Measurements from ENCODE around the gene TENT4A. TPM values are rescaled to one million over a fixed set of nuclear protein-coding genes. Genes with fewer than 3 reads are reported as not detected.

TENT4A gene
- total and polyA plus RNA-seq, 4 donors, result 14.1 to 29.8 (median 22.8) TPM

DNA sequence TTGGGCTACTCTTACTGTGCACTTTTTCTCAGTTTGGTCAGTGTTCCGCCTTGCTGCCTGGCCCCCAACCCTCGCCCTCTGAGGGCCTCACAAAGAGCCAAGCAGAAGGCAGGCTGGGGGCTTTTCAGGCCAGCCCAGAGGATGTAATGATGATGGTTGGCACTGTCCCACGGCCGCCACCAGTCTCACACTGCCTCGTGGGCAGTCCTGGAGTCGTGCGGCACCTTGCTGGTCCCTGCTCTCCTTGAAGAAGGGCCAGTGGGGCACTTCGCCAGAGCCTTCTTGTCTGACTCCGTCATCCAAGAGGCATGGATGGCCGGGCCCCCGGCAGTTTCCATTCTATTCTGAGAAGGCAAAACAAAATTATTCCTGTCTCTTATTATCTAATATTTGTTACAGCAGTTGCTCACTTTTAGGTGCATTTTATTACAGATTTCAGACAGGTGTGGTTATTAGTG lies 21.0 kb downstream of the TENT4A start:
- Histone ChIP-seq H3K4me3 (ENCODE audit: low read depth, low read length) (no peak overlapping the region), H3K27ac (ENCODE audit: low read depth, low read length) (no peak overlapping the region), H3K4me1 (ENCODE audit: control insufficient read depth, insufficient read depth, low read length) (peaks cover 40% of the 10 kb centered on the region), H3K27me3 (ENCODE audit: control insufficient read depth, insufficient read depth, low read length) (no peaks in the 10 kb centered on the region), H3K36me3 (ENCODE audit: control insufficient read depth, insufficient read depth, low read length) (peaks cover 21% of the 10 kb centered on the region), H3K9me3 (ENCODE audit: control insufficient read depth, insufficient read depth, low read length) (no peaks in the 10 kb centered on the region)
- DNase-seq (ENCODE audit: low read depth in 4 of 6, low spot score in 6 of 6), result peak in 1 of 6 donors; percentile 32
- WGBS (ENCODE audit: insufficient coverage), result 48% methylated on average over 10 of the region's 11 CpGs

DNA sequence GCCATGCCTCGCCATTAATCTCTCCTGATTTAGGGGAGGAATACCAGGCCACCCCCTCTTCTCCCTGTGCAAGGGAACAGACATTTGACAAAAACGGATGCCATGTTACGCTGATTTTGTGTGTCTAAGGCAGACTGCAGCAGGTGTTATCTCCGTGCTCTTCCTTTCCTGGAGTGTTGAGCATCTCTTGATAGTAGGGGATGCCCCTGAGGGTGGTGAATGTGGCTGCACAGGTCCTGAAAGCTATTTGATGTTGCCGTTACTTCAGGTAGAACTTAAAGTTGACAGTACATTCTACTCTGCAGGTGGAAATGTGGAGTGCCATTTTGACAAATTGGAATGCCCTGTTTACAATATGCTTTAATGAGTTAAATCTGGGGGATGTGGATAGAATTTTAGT lies 21.5 kb downstream of the TENT4A start:
- Histone ChIP-seq H3K9me3 (ENCODE audit: control insufficient read depth, insufficient read depth, low read length) (no peaks in the 10 kb centered on the region), H3K4me1 (ENCODE audit: control insufficient read depth, insufficient read depth, low read length) (peaks cover 35% of the 10 kb centered on the region), H3K27me3 (ENCODE audit: control insufficient read depth, insufficient read depth, low read length) (no peaks in the 10 kb centered on the region), H3K36me3 (ENCODE audit: control insufficient read depth, insufficient read depth, low read length) (peaks cover 23% of the 10 kb centered on the region), H3K27ac (ENCODE audit: low read depth, low read length) (no peak overlapping the region), H3K4me3 (ENCODE audit: low read depth, low read length) (no peak overlapping the region)
- DNase-seq (ENCODE audit: low read depth in 4 of 6, low spot score in 6 of 6), result no peak
- 91% methylated on average over 5 of the region's 5 CpGs for WGBS (ENCODE audit: insufficient coverage)

DNA sequence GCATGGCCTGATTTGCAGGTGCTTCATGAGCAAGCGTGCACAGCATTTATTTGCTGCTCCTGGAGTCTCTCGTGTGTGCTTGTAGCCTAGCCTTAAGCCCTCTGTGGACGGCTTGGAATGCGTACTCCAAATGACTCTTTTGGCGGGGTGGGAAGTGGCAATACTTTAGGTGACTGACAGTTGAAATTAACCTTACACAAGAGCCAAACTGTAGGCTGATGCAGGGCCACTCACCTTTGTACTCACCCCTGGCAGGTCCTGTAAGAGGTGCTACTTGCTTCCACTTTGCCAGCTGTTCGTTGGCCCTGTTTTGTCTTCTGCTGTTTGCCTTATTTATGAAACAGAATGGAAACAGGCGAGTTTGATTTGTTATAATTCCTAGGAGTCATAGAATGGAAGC lies 22.9 kb downstream of the TENT4A start:
- DNase-seq (ENCODE audit: low read depth in 4 of 6, low spot score in 6 of 6), result no peak
- H3K36me3 ChIP-seq (ENCODE audit: control insufficient read depth, insufficient read depth, low read length), result peaks cover 30% of the 10 kb centered on the region
- WGBS (ENCODE audit: insufficient coverage), result 73% methylated on average over 6 of the region's 7 CpGs
- H3K27me3 ChIP-seq (ENCODE audit: control insufficient read depth, insufficient read depth, low read length), result no peaks in the 10 kb centered on the region
- no peak overlapping the region for H3K4me3 ChIP-seq (ENCODE audit: low read depth, low read length)
- no peaks in the 10 kb centered on the region for H3K9me3 ChIP-seq (ENCODE audit: control insufficient read depth, insufficient read depth, low read length)
- H3K27ac ChIP-seq (ENCODE audit: low read depth, low read length), result no peak overlapping the region
- peaks cover 27% of the 10 kb centered on the region for H3K4me1 ChIP-seq (ENCODE audit: control insufficient read depth, insufficient read depth, low read length)

DNA sequence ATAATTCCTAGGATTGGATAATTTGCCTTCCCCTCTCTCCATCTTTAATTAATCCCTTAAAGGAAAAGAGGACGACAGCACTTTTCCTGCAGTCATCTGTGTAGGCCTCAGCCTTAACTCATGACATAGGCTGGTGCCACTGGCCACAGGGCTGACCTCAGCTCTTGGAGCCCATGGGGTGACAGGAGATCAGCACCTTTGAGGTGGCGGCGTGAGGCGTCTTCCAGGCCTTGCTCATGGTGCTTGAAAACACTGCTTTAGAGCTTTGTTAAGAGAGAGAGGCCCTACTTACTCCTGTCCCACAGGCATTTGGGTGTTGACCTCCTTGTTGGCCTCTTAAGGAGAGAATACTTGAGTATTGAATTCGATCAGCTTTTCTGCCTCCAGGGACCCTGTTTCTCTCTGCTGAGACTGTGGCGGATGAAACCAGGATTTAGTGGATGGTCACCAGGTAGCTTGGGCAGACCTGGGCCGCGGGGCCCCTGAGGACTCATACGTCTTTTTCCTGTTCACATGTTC lies 23.4 kb downstream of the TENT4A start:
- H3K4me1 ChIP-seq (ENCODE audit: control insufficient read depth, insufficient read depth, low read length), result peaks cover 25% of the 10 kb centered on the region
- no peak overlapping the region for H3K27ac ChIP-seq (ENCODE audit: low read depth, low read length)
- no peak overlapping the region for H3K4me3 ChIP-seq (ENCODE audit: low read depth, low read length)
- H3K27me3 ChIP-seq (ENCODE audit: control insufficient read depth, insufficient read depth, low read length), result no peaks in the 10 kb centered on the region
- no peaks in the 10 kb centered on the region for H3K9me3 ChIP-seq (ENCODE audit: control insufficient read depth, insufficient read depth, low read length)
- DNase-seq (ENCODE audit: low read depth in 4 of 6, low spot score in 6 of 6), result no peak
- H3K36me3 ChIP-seq (ENCODE audit: control insufficient read depth, insufficient read depth, low read length), result peaks cover 35% of the 10 kb centered on the region
- 97% methylated on average over 9 of the region's 9 CpGs for WGBS (ENCODE audit: insufficient coverage)

DNA sequence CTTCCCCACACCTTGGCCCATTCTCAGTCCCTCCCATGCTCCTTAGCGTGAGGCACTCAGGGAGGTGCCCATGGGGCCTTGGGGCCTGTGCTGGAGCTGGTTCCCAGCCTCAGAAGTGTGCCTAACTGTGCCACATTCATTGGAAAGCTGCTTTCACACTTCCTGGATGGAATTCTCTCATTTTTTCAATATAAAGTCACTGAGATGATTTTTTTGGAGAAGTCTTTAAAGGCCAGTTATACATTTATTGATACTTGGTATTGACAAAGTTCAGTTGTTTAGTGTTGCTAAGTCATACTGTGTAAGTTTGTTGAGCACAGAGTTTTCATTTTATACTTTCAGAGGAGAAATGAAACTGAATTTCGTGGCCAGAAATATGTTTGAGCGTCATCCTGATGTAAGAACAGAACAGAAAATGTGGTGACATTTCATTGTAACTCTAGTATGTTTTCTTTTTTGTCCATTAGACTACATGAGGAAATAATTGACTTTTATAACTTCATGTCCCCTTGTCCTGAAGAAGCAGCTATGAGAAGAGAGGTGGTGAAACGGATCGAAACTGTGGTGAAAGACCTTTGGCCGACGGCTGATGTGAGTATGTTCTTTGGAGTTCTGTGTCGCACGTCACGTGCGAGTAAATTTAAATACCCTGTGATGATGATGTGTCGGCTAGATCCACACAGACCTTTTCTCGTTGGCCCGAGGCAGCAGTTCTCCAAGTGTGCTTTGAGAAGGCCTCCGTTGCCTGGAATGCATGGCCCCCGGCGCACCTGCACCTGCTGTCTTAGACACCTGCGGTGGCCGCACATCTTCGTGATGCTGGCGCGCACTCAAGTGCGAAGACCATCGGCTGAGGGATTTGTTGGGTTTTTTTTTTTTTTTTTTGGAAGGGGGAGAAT lies 24.1 kb downstream of the TENT4A start:
- Histone ChIP-seq H3K4me1 (ENCODE audit: control insufficient read depth, insufficient read depth, low read length) (peaks cover 18% of the 10 kb centered on the region), H3K36me3 (ENCODE audit: control insufficient read depth, insufficient read depth, low read length) (peaks cover 37% of the 10 kb centered on the region), H3K27ac (ENCODE audit: low read depth, low read length) (no peak overlapping the region), H3K27me3 (ENCODE audit: control insufficient read depth, insufficient read depth, low read length) (no peaks in the 10 kb centered on the region), H3K4me3 (ENCODE audit: low read depth, low read length) (no peak overlapping the region), H3K9me3 (ENCODE audit: control insufficient read depth, insufficient read depth, low read length) (no peaks in the 10 kb centered on the region)
- no peak for DNase-seq (ENCODE audit: low read depth in 4 of 6, low spot score in 6 of 6)
- 83% methylated on average over 12 of the region's 24 CpGs for WGBS (ENCODE audit: insufficient coverage)

DNA sequence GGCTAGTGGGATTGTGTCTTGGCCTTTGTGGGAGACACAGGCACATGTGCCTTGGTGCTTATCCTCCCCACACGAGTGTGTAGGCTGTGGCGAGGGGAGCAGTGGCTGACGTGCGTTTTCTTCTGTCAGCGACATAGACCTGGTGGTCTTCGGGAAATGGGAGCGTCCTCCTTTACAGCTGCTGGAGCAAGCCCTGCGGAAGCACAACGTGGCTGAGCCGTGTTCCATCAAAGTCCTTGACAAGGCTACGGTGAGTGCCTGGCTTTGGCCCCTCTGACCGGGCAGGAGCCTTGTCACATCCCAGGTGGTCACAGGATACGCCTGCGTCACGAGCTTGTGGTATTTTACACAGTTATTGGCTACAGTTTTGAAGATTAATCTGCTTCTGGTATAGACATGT lies 26.4 kb downstream of the TENT4A start:
- WGBS (ENCODE audit: insufficient coverage), result 92% methylated on average over 15 of the region's 15 CpGs
- H3K27ac ChIP-seq (ENCODE audit: low read depth, low read length), result no peak overlapping the region
- H3K4me1 ChIP-seq (ENCODE audit: control insufficient read depth, insufficient read depth, low read length), result peaks cover 1% of the 10 kb centered on the region
- no peaks in the 10 kb centered on the region for H3K27me3 ChIP-seq (ENCODE audit: control insufficient read depth, insufficient read depth, low read length)
- H3K9me3 ChIP-seq (ENCODE audit: control insufficient read depth, insufficient read depth, low read length), result no peaks in the 10 kb centered on the region
- H3K36me3 ChIP-seq (ENCODE audit: control insufficient read depth, insufficient read depth, low read length), result peaks cover 39% of the 10 kb centered on the region
- H3K4me3 ChIP-seq (ENCODE audit: low read depth, low read length), result no peak overlapping the region
- DNase-seq (ENCODE audit: low read depth in 4 of 6, low spot score in 6 of 6), result no peak

DNA sequence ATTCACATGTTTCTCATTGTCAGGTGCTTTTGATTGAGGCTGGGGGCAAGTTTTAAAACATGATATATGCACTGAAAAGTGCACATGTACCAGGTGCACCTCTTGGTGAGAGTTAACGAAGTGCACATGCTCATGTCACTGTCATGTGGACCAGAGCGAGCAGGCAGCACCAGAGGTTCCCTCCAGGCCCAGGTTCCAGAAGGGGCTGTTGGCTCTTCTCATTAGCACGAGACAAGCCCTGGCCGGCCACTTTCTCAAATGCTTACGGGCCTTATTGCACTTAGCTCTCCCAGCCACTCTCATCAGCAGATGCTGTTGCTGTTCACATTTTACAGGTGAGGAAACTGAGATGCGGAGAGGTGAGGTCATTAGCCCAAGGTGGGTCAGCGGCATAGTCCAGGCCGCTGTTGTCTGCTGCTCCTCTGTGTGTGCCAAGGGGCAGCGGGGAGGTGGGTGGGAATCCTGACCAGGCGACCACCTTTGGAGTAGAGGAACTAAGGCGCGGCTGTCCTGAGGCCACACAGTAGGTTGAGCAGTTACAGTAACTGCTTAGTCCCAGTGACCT lies 27.4 kb downstream of the TENT4A start:
- Histone ChIP-seq H3K36me3 (ENCODE audit: control insufficient read depth, insufficient read depth, low read length) (peaks cover 43% of the 10 kb centered on the region), H3K27ac (ENCODE audit: low read depth, low read length) (no peak overlapping the region), H3K4me1 (ENCODE audit: control insufficient read depth, insufficient read depth, low read length) (no peaks in the 10 kb centered on the region), H3K27me3 (ENCODE audit: control insufficient read depth, insufficient read depth, low read length) (no peaks in the 10 kb centered on the region), H3K9me3 (ENCODE audit: control insufficient read depth, insufficient read depth, low read length) (no peaks in the 10 kb centered on the region), H3K4me3 (ENCODE audit: low read depth, low read length) (no peak overlapping the region)
- 90% methylated on average over 12 of the region's 12 CpGs for WGBS (ENCODE audit: insufficient coverage)
- no peak for DNase-seq (ENCODE audit: low read depth in 4 of 6, low spot score in 6 of 6)

DNA sequence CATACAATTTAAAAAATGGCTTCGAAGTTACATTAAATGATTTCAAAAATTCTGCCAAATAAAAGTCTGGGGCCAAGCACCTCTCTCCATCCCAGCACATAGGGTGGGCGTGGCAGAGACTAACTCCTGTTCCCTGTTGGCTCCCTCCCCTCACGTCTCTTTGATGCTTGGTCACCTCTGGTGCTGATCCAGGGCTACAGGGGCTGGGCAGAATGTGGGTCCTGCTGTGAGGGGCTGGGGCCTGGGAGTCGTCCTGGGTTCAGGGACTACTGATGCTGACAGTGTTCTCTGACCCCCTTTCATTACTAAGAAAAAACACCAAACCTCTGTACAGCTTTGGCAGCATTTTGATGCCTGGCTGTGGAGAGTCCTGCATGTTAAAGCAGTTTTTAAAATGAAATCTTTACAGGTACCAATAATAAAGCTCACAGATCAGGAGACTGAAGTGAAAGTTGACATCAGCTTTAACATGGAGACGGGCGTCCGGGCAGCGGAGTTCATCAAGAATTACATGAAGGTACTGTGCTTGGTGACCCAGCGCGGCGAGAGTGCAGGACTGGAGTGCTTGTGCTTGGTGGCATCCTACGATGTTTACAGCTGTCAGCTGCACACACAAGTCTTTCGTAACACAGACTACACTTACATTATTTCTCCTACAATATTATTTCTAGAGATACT lies 29.0 kb downstream of the TENT4A start:
- Histone ChIP-seq H3K27ac (ENCODE audit: low read depth, low read length) (no peak overlapping the region), H3K4me3 (ENCODE audit: low read depth, low read length) (no peak overlapping the region), H3K27me3 (ENCODE audit: control insufficient read depth, insufficient read depth, low read length) (no peaks in the 10 kb centered on the region), H3K4me1 (ENCODE audit: control insufficient read depth, insufficient read depth, low read length) (no peaks in the 10 kb centered on the region), H3K36me3 (ENCODE audit: control insufficient read depth, insufficient read depth, low read length) (peaks cover 47% of the 10 kb centered on the region), H3K9me3 (ENCODE audit: control insufficient read depth, insufficient read depth, low read length) (no peaks in the 10 kb centered on the region)
- DNase-seq (ENCODE audit: low read depth in 4 of 6, low spot score in 6 of 6), result no peak
- 86% methylated on average over 5 of the region's 13 CpGs for WGBS (ENCODE audit: insufficient coverage)

DNA sequence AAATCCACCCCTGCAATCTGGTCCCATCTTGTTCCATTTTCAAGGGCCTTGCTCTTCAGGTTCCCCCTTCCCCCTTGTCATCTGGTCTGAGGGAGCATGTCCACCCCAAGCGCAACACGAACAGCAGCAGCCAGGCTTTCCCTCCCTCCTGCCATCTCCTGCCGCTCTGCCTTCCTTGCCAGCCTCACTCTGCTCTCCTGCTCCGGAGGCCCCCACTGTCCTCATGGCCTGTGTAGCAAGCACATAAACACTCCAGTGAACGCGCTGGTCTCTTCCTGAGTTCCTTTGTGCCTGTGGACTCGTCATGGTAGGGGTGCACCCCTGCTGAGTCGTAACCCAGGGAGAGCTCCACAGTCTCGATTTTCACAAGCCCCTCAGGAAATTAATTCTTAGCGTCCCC lies 29.9 kb downstream of the TENT4A start:
- peaks cover 45% of the 10 kb centered on the region for H3K36me3 ChIP-seq (ENCODE audit: control insufficient read depth, insufficient read depth, low read length)
- no peaks in the 10 kb centered on the region for H3K27me3 ChIP-seq (ENCODE audit: control insufficient read depth, insufficient read depth, low read length)
- no peaks in the 10 kb centered on the region for H3K4me1 ChIP-seq (ENCODE audit: control insufficient read depth, insufficient read depth, low read length)
- WGBS (ENCODE audit: insufficient coverage), result 42% methylated on average over 7 of the region's 10 CpGs
- H3K4me3 ChIP-seq (ENCODE audit: low read depth, low read length), result no peak overlapping the region
- DNase-seq (ENCODE audit: low read depth in 4 of 6, low spot score in 6 of 6), result no peak
- H3K9me3 ChIP-seq (ENCODE audit: control insufficient read depth, insufficient read depth, low read length), result no peaks in the 10 kb centered on the region
- H3K27ac ChIP-seq (ENCODE audit: low read depth, low read length), result no peak overlapping the region
